Diencephalon (tissue), 1 donor: ENCODE results near the gene ZNF229. TPM values are rescaled to one million over a fixed set of nuclear protein-coding genes. Genes with fewer than 3 reads are reported as not detected.

ENCODE experiments used
- total RNA-seq: library from RNA; depleted of rRNA; stranded (reverse); fragments of >200 nt; gene quantifications from one replicate; pipeline ENCODE4 v1.2.3, GENCODE V29; 2014

ZNF229 gene
- total RNA-seq = 25.8 TPM

GRCh38 chr19:44447916-44448674 lies at the start of gene ZNF229:
Gene ZNF229, minus strand, starts transcription at chr19:44448472. Its CDS starts 5,625 bp downstream, at chr19:44442847.

GRCh38 chr19:44401139-44402115 lies 46.8 kb downstream of the ZNF229 start, which contains the start of gene ZNF285:
Gene ZNF285, minus strand, starts transcription at chr19:44401608. Its CDS starts 4,395 bp downstream, at chr19:44397213.

Other genes with a start within 250 kb of the ZNF229 start
- gene ZNF227, start 235.9 kb downstream of the ZNF229 start, total RNA-seq = 39.2 TPM
- gene ZNF233, start 188.6 kb downstream of the ZNF229 start, total RNA-seq = 15.9 TPM
- 14.3 TPM for gene ZNF235, start 143.4 kb downstream of the ZNF229 start, total RNA-seq
- 21.2 TPM for gene ZNF112, start 91.8 kb downstream of the ZNF229 start, total RNA-seq
- gene ZNF285, start 46.9 kb downstream of the ZNF229 start, total RNA-seq = 18.9 TPM
- gene ZNF180, start 52.0 kb upstream of the ZNF229 start, total RNA-seq = 16.4 TPM
- not detected for gene CEACAM20, start 81.2 kb upstream of the ZNF229 start, total RNA-seq
- not detected for gene IGSF23, start 165.1 kb upstream of the ZNF229 start, total RNA-seq
- 33.7 TPM for gene PVR, start 195.4 kb upstream of the ZNF229 start, total RNA-seq
- 1.6 TPM for gene CEACAM19, start 223.0 kb upstream of the ZNF229 start, total RNA-seq